OCI-LY1 (cell line): Measurements from ENCODE around the gene HSPD1.

Source experiments
- EZH2 ChIP-seq: fragments of 200-600 bp; sonication (generic), shearing (Covaris generic); IDR thresholded peaks from 2 replicates; pipeline ENCODE4 v1.8.0; 2017; ENCODE audit warnings: borderline replicate concordance, mixed run types, mild to moderate bottlenecking, antibody characterized with exemption, low read length, moderate library complexity, mixed read lengths
- TF ChIP-seq, protein P1 (sequence below): fragments of 200-600 bp; sonication (generic), shearing (Covaris generic); IDR thresholded peaks from 2 replicates; pipeline ENCODE4 v1.5.1; 2017; ENCODE audit warnings: mild to moderate bottlenecking, antibody characterized with exemption, low read length, moderate library complexity, mixed read lengths

DNA sequence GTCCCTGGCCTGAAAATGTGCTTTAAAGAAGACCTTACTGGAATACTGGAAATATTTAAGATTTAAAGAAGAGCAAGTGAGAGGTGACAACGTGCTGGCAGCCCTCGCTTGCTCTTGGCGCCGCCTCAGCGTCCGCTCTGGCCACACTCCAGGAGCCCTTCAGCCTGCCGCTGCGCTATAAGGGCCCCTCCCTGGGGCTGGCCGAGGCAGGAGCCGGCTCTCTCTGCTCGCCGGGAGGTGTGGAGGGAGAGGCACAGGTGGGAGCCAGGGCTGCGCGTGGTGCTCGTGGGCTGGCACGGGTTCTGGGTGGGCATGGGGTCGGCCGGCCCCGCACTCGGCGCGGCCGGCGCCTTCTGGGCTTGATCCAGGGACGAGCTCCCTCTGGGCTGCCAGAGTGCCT, 49.2 kb downstream of the HSPD1 start:
- TF ChIP-seq, protein P1, sequence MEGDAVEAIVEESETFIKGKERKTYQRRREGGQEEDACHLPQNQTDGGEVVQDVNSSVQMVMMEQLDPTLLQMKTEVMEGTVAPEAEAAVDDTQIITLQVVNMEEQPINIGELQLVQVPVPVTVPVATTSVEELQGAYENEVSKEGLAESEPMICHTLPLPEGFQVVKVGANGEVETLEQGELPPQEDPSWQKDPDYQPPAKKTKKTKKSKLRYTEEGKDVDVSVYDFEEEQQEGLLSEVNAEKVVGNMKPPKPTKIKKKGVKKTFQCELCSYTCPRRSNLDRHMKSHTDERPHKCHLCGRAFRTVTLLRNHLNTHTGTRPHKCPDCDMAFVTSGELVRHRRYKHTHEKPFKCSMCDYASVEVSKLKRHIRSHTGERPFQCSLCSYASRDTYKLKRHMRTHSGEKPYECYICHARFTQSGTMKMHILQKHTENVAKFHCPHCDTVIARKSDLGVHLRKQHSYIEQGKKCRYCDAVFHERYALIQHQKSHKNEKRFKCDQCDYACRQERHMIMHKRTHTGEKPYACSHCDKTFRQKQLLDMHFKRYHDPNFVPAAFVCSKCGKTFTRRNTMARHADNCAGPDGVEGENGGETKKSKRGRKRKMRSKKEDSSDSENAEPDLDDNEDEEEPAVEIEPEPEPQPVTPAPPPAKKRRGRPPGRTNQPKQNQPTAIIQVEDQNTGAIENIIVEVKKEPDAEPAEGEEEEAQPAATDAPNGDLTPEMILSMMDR: no peak
- TF ChIP-seq EZH2: no peak
